IMR-90 (cell line): ENCODE results near the gene MIEN1. TPM values are rescaled to one million over a fixed set of nuclear protein-coding genes. Genes with fewer than 3 reads are reported as not detected.

ENCODE experiments used
- ATAC-seq: fragments of 200-7000 bp; cut with Tn5 transposase; 2 replicates; pipeline ENCODE4 v1.9.1; 2020; ENCODE audit warnings: low read depth, mild to moderate bottlenecking, moderate library complexity
- BruUV-seq: library from RNA; stranded (reverse); fragments of 400-500 nt; replicated peaks from 2 replicates; lab custom pipeline; 2021; lab: Mats Ljungman, UMichigan
- CTCF ChIA-PET: fragments of 300-600 bp; formaldehyde crosslinking; extraction: SDS; loops from one replicate; lab custom pipeline; 2021; ENCODE audit warnings: antibody characterized with exemption; lab: Yijun Ruan, JAX
- POLR2A ChIA-PET: fragments of 300-600 bp; sonication (Branson Sonifier 250); formaldehyde crosslinking; loops from one replicate; lab custom pipeline; 2022; ENCODE audit warnings: antibody characterized with exemption; ENCODE audit not compliant: unreplicated experiment; lab: Charles Lee
- DNase-seq: peaks from one replicate; pipeline ENCODE4 v3.0.0; 2013
- H2AFZ ChIP-seq: replicated peaks from 2 replicates; pipeline ENCODE3; 2013; ENCODE audit warnings: low read length, mild to moderate bottlenecking; ENCODE audit not compliant: poor library complexity
- H2AK5ac ChIP-seq: 2 replicates; pipeline ENCODE4 v1.6.1; 2013; ENCODE audit warnings: low read depth, low read length, inconsistent platforms
- H2AK9ac ChIP-seq: replicated peaks from 2 replicates; pipeline ENCODE3; 2013; ENCODE audit warnings: mild to moderate bottlenecking, low read depth, low read length, moderate library complexity; ENCODE audit not compliant: poor library complexity
- H2BK120ac ChIP-seq: 2 replicates; pipeline ENCODE4 v1.6.1; 2013; ENCODE audit warnings: low read depth, low read length, inconsistent platforms
- H2BK15ac ChIP-seq: 3 replicates; pipeline ENCODE4 v1.6.1; 2013; ENCODE audit warnings: low read depth, low read length, inconsistent platforms
- H2BK20ac ChIP-seq: 2 replicates; pipeline ENCODE4 v1.6.1; 2013; ENCODE audit warnings: low read depth, mild to moderate bottlenecking, inconsistent platforms, low read length, moderate library complexity
- H2BK5ac ChIP-seq: 2 replicates; pipeline ENCODE4 v1.6.1; 2013; ENCODE audit warnings: mild to moderate bottlenecking, low read depth, low read length, inconsistent platforms; ENCODE audit not compliant: poor library complexity, severe bottlenecking
- H3K14ac ChIP-seq: replicated peaks from 2 replicates; pipeline ENCODE4 v1.6.1; 2013; ENCODE audit warnings: low read depth, low read length, inconsistent platforms
- H3K18ac ChIP-seq: 2 replicates; pipeline ENCODE4 v1.6.1; 2013; ENCODE audit warnings: low read depth, low read length, control low read depth
- H3K23ac ChIP-seq: 2 replicates; pipeline ENCODE4 v1.6.1; 2013; ENCODE audit warnings: low read depth, low read length, inconsistent platforms
- H3K27ac ChIP-seq: 2 replicates; pipeline ENCODE4 v1.5.1; 2013; ENCODE audit warnings: mild to moderate bottlenecking, control low read depth, low read length; ENCODE audit not compliant: insufficient read depth
- H3K27me3 ChIP-seq: 2 replicates; pipeline ENCODE4 v1.6.1; 2013; ENCODE audit warnings: low read length; ENCODE audit not compliant: control insufficient read depth, insufficient read depth
- H3K36me3 ChIP-seq: 2 replicates; pipeline ENCODE4 v1.6.1; 2013; ENCODE audit warnings: low read length, mixed read lengths; ENCODE audit not compliant: control insufficient read depth, insufficient read depth
- H3K4ac ChIP-seq: 2 replicates; pipeline ENCODE4 v1.6.1; 2013; ENCODE audit warnings: low read depth, low read length, inconsistent platforms
- H3K4me1 ChIP-seq: 2 replicates; pipeline ENCODE4 v1.6.1; 2013; ENCODE audit warnings: low read length, mixed read lengths; ENCODE audit not compliant: control insufficient read depth, insufficient read depth
- H3K4me2 ChIP-seq: 2 replicates; pipeline ENCODE4 v1.6.1; 2013; ENCODE audit warnings: low read depth, mild to moderate bottlenecking, control low read depth, low read length, moderate library complexity
- H3K4me3 ChIP-seq: 2 replicates; pipeline ENCODE4 v1.5.1; 2013; ENCODE audit warnings: low read depth, mild to moderate bottlenecking, control low read depth, low read length, moderate library complexity; ENCODE audit not compliant: insufficient read depth
- H3K56ac ChIP-seq: 2 replicates; pipeline ENCODE4 v1.6.1; 2013; ENCODE audit warnings: low read length, inconsistent platforms; ENCODE audit not compliant: insufficient read depth; ENCODE audit errors: extremely low read depth
- H3K79me1 ChIP-seq, 2 experiments: 2 replicates each; pipeline ENCODE4 v1.6.1; 2013; ENCODE audit warnings: low read length in 2 of 2, inconsistent platforms in 1 of 2, low read depth in 1 of 2
- H3K9ac ChIP-seq: 2 replicates; pipeline ENCODE4 v1.6.1; 2013; ENCODE audit warnings: low read depth, low read length, control low read depth
- H3K9me1 ChIP-seq: 2 replicates; pipeline ENCODE4 v1.6.1; 2013; ENCODE audit warnings: low read length, inconsistent platforms; ENCODE audit not compliant: insufficient read depth
- H3K9me3 ChIP-seq: 2 replicates; pipeline ENCODE4 v1.6.1; 2013; ENCODE audit warnings: low read length; ENCODE audit not compliant: control insufficient read depth, insufficient read depth
- H4K20me1 ChIP-seq: 2 replicates; pipeline ENCODE4 v1.6.1; 2013; ENCODE audit warnings: low read length, inconsistent platforms; ENCODE audit not compliant: insufficient read depth
- H4K5ac ChIP-seq: 2 replicates; pipeline ENCODE4 v1.6.1; 2013; ENCODE audit warnings: mild to moderate bottlenecking, low read depth, low read length, control low read depth
- H4K8ac ChIP-seq, 2 experiments: 2 replicates each; pipeline ENCODE4 v1.6.1; 2013; ENCODE audit warnings: low read depth in 2 of 2, low read length in 2 of 2, control low read depth in 1 of 2, inconsistent platforms in 1 of 2
- H4K91ac ChIP-seq: 2 replicates; pipeline ENCODE4 v1.6.1; 2013; ENCODE audit warnings: low read depth, low read length, inconsistent platforms; ENCODE audit not compliant: insufficient read depth
- BHLHE40 ChIP-seq: fragments of 150-350 bp; IDR thresholded peaks from 2 replicates; pipeline ENCODE4 v1.6.1; 2016; ENCODE audit warnings: mild to moderate bottlenecking, low read depth, low read length
- CEBPB ChIP-seq: IDR thresholded peaks from 2 replicates; pipeline ENCODE4 v1.6.1; 2012; ENCODE audit warnings: low read depth, low read length, improper control_type of control experiment
- MAZ ChIP-seq: IDR thresholded peaks from 2 replicates; pipeline ENCODE4 v1.6.1; 2012; ENCODE audit warnings: low read depth, mild to moderate bottlenecking, low read length, improper control_type of control experiment, moderate library complexity, borderline replicate concordance
- NFE2L2 ChIP-seq: fragments of 150-350 bp; IDR thresholded peaks from 2 replicates; pipeline ENCODE4 v1.6.1; 2016; ENCODE audit warnings: low read depth, mild to moderate bottlenecking, low read length
- POLR2A ChIP-seq: IDR thresholded peaks from 2 replicates; pipeline ENCODE4 v1.6.1; 2012; ENCODE audit warnings: mild to moderate bottlenecking, low read depth, low read length
- RAD21 ChIP-seq: IDR thresholded peaks from 2 replicates; pipeline ENCODE4 v1.6.1; 2012; ENCODE audit warnings: low read length, improper control_type of control experiment
- RCOR1 ChIP-seq: IDR thresholded peaks from 2 replicates; pipeline ENCODE4 v1.6.1; 2012; ENCODE audit warnings: mild to moderate bottlenecking, low read length, improper control_type of control experiment; ENCODE audit not compliant: insufficient replicate concordance
- WGBS, 2 experiments: methylation state at CpG; one replicate each; pipeline versions ENCODE4 v1.1.5 to v1.1.7; 2013; ENCODE audit warnings: missing lambda C conversion rate in 2 of 2; ENCODE audit not compliant: insufficient read length in 1 of 2; ENCODE audit errors: extremely low coverage in 2 of 2; 5-methylcytosine and 5-hydroxymethylcytosine counted together
- dilution Hi-C: fragments of 300-500 bp; cut with HindIII; formaldehyde crosslinking; loops from one replicate; pipeline ENCODE4 v1.14.3; 2018; ENCODE audit warnings: low sequenced_read_pairs; ENCODE audit not compliant: unreplicated experiment
- in situ Hi-C: fragments of 300-500 bp; cut with MboI; formaldehyde crosslinking; loops from 3 replicates; pipeline ENCODE4 v1.14.3; 2019; ENCODE audit warnings: low sequenced_read_pairs, inconsistent platforms, mixed read lengths
- intact Hi-C: fragments of 100-400 bp; cut with micrococcal nuclease; formaldehyde crosslinking; loops from 2 replicates; pipeline ENCODE4 v1.10.0; 2022
- polyA plus RNA-seq, 3 experiments: library from polyadenylated mRNA; depleted of rRNA; stranded (reverse); fragments of >200 nt; gene quantifications; 2 replicates each; pipeline ENCODE4 v1.2.3, GENCODE V29; 2012; ENCODE audit warnings: low replicate concordance in 1 of 3
- total RNA-seq: library from RNA; depleted of rRNA; stranded (reverse); fragments of >200 nt; gene quantifications from 2 replicates; pipeline ENCODE4 v1.2.3, GENCODE V29; 2012
- TF ChIP-seq, protein P1 (sequence below): conservative IDR thresholded peaks from 2 replicates; pipeline ENCODE4 v1.5.1; 2012; ENCODE audit warnings: mild to moderate bottlenecking, low read depth, low read length, improper control_type of control experiment
- TF ChIP-seq, protein P2 (sequence below): fragments of 150-350 bp; IDR thresholded peaks from 2 replicates; pipeline ENCODE4 v1.6.1; 2016; ENCODE audit warnings: low read depth, mild to moderate bottlenecking, low read length, moderate library complexity, borderline replicate concordance

MIEN1 gene
- total and polyA plus RNA-seq, 2 of the 4 experiments (the other 2 are of a cell fraction): 20.3 to 75.6 TPM

- no TSS peak for BruUV-seq
- peak overlapping the region; percentile 6; the same call in 1 of the 2 replicates for H3K27ac ChIP-seq
- H3K27me3 ChIP-seq: no peaks in the 10 kb centered on the region
- ATAC-seq (peak; percentile 8; the same call in 1 of the 2 replicates), DNase-seq (peak; percentile 14)
- peak overlapping the region; percentile 81 for H3K4me3 ChIP-seq
- H2AK9ac ChIP-seq: peak overlapping the region; percentile 83
- no peaks in the 10 kb centered on the region for H4K20me1 ChIP-seq
- no CpG with 5 or more reads among the region's 6 CpGs for WGBS, 2 experiments
- H3K79me1 ChIP-seq: peaks cover 8 to 16% of the 10 kb centered on the region in 2 experiments
- no peak overlapping the region for H3K18ac ChIP-seq
- H2BK5ac ChIP-seq: no peak overlapping the region
- ChIA-PET CTCF (interaction anchor here (1.3 to 2.3 kb wide), 4 partner anchors 11 to 67 kb away, joined by 3 to 7 read pairs (median 5); partner anchors contain the start of gene ERBB2), POLR2A (interaction anchor here (0.6 to 1.0 kb wide), 3 partner anchors 8 to 296 kb away, joined by 4 to 7 read pairs (median 4); partner anchors contain the start of gene ERBB2)
- TF ChIP-seq RAD21 (no peak), MAZ (no peak), BHLHE40 (no peak), CEBPB (no peak), NFE2L2 (no peak), POLR2A (no peak), RCOR1 (no peak)
- TF ChIP-seq, protein P1, sequence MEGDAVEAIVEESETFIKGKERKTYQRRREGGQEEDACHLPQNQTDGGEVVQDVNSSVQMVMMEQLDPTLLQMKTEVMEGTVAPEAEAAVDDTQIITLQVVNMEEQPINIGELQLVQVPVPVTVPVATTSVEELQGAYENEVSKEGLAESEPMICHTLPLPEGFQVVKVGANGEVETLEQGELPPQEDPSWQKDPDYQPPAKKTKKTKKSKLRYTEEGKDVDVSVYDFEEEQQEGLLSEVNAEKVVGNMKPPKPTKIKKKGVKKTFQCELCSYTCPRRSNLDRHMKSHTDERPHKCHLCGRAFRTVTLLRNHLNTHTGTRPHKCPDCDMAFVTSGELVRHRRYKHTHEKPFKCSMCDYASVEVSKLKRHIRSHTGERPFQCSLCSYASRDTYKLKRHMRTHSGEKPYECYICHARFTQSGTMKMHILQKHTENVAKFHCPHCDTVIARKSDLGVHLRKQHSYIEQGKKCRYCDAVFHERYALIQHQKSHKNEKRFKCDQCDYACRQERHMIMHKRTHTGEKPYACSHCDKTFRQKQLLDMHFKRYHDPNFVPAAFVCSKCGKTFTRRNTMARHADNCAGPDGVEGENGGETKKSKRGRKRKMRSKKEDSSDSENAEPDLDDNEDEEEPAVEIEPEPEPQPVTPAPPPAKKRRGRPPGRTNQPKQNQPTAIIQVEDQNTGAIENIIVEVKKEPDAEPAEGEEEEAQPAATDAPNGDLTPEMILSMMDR: no peak
- TF ChIP-seq, protein P2, sequence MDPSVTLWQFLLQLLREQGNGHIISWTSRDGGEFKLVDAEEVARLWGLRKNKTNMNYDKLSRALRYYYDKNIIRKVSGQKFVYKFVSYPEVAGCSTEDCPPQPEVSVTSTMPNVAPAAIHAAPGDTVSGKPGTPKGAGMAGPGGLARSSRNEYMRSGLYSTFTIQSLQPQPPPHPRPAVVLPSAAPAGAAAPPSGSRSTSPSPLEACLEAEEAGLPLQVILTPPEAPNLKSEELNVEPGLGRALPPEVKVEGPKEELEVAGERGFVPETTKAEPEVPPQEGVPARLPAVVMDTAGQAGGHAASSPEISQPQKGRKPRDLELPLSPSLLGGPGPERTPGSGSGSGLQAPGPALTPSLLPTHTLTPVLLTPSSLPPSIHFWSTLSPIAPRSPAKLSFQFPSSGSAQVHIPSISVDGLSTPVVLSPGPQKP: no peak
- intact Hi-C loops (no loop called here), dilution Hi-C loops (no loop called here), in situ Hi-C loops (no loop called here)
- H3K9ac ChIP-seq: peak overlapping the region; percentile 87
- no peak overlapping the region for H2BK120ac ChIP-seq
- peak overlapping the region; percentile 95 for H3K4me2 ChIP-seq
- H3K4me1 ChIP-seq: peaks cover 9% of the 10 kb centered on the region
- H3K23ac ChIP-seq: peak overlapping the region; percentile 66
- peak overlapping the region; percentile 50 for H2AK5ac ChIP-seq
- H4K8ac ChIP-seq: peak overlapping the region; percentile 98 to 99
- no peak overlapping the region for H2BK15ac ChIP-seq
- H3K36me3 ChIP-seq: peaks cover 6% of the 10 kb centered on the region
- H3K4ac ChIP-seq: peak overlapping the region; percentile 93
- peak overlapping the region; percentile 61; the same call in 1 of the 2 replicates for H3K56ac ChIP-seq
- H4K91ac ChIP-seq: peak overlapping the region; percentile 67
- H3K9me1 ChIP-seq: peaks cover 8% of the 10 kb centered on the region
- H2BK20ac ChIP-seq: no peak overlapping the region
- H3K14ac ChIP-seq: peak overlapping the region; percentile 78
- H2AFZ ChIP-seq: peak overlapping the region; percentile 91
- H3K9me3 ChIP-seq: no peaks in the 10 kb centered on the region
- H4K5ac ChIP-seq: peak overlapping the region; percentile 98
These were observed 41.9 kb downstream of the MIEN1 start for GRCh38 chr17:39688475-39688835.
